ENCODE data around the gene ALDH5A1.

GRCh38 chr6:24453921-24454320 lies 40.8 kb upstream of the ALDH5A1 start:
- TF ChIP-seq CTCF (conservative IDR thresholded peaks at IDR 0.05; ENCODE audit: low read length) (no peak), EZH2phosphoT487 (IDR thresholded peaks at IDR 0.05; ENCODE audit: borderline replicate concordance) (no peak)
